Mammary epithelial cell (primary cell): Measurements from ENCODE around the gene ALG10B.
"Not testable (repeated sequence)": the region's sequence is repeated elsewhere in the genome, so short reads cannot be mapped to it uniquely, and the experiment has no call there.

Source experiments
- EZH2 ChIP-seq: IDR thresholded peaks from 2 replicates; pipeline ENCODE4 v1.6.1; 2012; ENCODE audit warnings: low read length, inconsistent platforms, borderline replicate concordance
- TF ChIP-seq, protein P1 (sequence below), 2 donors: IDR thresholded peaks in 1 of 2; conservative IDR thresholded peaks in 1 of 2; 2 replicates each; pipeline ENCODE4 v1.5.1; 2011 to 2012; ENCODE audit warnings: inconsistent platforms in 2 of 2, low read length in 2 of 2, mild to moderate bottlenecking in 2 of 2, control low read depth in 1 of 2, low read depth in 1 of 2; ENCODE audit not compliant: insufficient read depth in 1 of 2; ENCODE audit errors: extremely low read depth in 1 of 2

DNA sequence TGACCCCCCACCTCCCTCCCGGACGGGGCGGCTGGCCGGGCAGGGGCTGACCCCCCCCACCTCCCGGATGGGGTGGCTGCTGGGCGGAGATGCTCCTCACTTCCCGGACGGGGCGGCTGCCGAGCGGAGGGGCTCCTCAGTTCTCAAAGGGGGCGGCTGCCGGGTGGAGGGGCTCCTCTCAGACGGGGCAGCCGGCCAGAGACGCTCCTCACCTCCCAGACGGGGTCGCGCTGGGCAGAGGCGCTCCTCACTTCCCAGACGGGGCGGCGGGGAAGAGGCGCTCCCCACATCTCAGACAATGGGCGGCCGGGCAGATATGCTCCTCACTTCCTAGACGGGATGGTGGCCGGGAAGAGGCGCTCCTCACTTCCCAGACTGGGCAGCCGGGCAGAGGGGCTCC lies 13.8 kb downstream of the ALG10B start:
- TF ChIP-seq, protein P1, sequence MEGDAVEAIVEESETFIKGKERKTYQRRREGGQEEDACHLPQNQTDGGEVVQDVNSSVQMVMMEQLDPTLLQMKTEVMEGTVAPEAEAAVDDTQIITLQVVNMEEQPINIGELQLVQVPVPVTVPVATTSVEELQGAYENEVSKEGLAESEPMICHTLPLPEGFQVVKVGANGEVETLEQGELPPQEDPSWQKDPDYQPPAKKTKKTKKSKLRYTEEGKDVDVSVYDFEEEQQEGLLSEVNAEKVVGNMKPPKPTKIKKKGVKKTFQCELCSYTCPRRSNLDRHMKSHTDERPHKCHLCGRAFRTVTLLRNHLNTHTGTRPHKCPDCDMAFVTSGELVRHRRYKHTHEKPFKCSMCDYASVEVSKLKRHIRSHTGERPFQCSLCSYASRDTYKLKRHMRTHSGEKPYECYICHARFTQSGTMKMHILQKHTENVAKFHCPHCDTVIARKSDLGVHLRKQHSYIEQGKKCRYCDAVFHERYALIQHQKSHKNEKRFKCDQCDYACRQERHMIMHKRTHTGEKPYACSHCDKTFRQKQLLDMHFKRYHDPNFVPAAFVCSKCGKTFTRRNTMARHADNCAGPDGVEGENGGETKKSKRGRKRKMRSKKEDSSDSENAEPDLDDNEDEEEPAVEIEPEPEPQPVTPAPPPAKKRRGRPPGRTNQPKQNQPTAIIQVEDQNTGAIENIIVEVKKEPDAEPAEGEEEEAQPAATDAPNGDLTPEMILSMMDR (conservative IDR thresholded peaks at IDR 0.05 in 1 of 2, IDR thresholded peaks at IDR 0.05 in 1 of 2; ENCODE audit: extremely low read depth in 1 of 2, insufficient read depth in 1 of 2, low read depth in 1 of 2, low read length in 2 of 2) = not testable (repeated sequence)
- TF ChIP-seq EZH2 = not testable (repeated sequence)
